ENCODE results near the gene COQ9.

The COQ9 gene

DNA sequence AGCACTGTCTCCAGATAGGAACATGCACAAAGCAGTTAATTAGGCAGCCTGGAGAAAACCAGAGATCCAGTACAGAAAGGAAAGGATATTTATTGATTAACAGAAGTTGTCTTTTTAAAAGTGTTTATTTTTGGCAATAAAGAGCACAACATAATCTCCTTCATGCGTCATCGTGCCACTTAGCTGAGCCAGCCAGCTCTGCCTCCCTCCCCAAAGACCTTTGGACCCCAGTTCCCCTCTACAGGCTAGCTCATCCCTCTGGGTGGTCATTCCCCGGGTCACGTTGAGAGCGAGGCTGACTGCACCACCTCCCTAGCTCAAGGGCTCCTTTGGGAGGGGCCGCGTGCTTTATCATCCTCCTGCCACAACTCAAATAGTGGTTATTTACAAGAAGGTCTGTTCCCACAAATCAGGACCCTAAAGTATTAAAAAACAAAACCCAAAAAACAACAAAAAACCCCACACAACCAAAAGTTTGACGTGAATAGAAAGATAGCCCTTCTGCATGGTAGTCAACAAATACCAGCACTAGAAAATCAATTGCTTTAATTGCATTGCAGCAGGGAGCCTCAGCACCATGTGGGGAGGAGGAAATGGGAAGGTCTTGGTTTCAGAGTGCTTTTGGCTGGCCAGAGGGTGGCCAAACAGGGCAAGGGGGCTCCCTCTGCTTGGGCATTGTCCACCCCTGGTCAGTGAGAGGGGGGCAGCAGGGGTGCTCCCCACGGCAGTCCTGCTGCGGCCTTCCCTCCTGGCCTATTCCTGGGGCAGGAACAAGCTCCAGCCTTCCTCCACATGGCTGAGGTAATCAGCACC, 24.8 kb downstream of the COQ9 start:
- no peak for DNase-seq

DNA sequence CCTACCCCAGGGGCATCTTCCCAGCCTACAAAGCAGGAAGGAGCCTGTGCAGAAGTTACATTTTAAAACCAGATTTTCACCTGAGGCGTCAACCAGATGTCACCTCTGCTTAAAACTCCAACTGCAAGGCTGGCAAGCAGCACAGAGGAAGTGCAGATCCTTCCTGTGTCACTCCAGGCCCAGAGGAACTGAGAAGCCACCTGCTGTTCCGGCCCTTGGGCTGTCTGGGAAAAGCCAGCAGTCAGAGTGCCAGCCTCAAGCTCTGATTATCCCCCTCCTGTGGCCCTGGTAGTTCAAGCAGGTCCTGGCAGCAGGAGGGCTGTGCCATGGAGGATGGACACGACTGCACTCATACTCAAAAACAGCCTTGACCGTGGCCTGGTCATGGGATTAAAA, 25.4 kb downstream of the COQ9 start:
- DNase-seq, result no peak

DNA sequence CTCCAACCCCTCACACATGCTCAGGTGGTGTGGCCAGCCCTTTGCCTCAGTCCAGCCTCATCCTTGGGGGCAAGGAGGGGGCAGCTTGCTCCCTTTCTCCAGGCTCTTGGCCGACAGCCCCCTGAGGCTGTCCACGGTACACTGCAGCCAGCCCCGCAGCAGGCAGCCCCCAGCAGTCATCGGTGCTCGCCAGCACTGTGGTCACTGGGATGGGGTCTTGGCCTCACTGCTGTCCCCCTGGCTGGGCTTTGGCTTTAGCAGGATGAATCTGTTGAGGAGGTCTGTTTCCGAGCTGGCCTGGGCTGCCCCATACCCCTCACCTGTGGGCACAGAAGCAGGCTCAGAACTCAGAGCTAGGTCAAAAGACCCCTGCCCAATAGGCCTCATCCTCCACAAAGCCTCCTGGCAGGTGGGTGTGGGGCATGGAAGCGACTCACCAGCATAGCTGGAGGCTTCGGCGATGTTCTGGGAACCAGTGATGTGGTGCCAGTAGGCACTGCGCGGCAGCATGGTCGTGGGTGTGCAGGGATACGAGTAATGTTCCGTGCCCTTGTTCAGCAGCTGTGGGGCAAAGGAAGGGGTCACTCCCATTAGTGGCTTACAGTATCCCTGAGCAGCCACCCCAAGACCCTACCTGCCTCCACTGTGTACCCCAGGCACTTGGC, 26.0 kb downstream of the COQ9 start:
- peak in 1 of 51 donors; percentile 34 for DNase-seq

DNA sequence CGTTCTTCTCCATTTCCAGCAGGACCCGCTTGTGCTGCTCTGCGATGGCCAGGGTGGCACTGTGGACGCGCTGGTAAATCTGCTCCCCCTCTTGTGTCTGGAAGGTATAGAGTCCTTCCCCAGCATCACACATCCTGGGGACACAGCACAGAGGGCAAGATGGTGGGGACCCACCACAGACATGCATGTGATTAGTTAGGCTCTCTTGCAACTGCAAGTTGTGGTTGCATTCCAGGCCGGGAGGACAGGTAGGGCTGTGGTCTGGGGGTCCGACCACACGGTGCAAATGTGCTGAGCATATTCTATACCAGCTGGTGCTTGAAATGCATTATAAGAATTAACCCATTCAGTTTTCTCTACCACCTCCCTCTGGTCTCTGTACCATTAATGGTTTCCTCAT, 26.6 kb downstream of the COQ9 start:
- no peak for DNase-seq

DNA sequence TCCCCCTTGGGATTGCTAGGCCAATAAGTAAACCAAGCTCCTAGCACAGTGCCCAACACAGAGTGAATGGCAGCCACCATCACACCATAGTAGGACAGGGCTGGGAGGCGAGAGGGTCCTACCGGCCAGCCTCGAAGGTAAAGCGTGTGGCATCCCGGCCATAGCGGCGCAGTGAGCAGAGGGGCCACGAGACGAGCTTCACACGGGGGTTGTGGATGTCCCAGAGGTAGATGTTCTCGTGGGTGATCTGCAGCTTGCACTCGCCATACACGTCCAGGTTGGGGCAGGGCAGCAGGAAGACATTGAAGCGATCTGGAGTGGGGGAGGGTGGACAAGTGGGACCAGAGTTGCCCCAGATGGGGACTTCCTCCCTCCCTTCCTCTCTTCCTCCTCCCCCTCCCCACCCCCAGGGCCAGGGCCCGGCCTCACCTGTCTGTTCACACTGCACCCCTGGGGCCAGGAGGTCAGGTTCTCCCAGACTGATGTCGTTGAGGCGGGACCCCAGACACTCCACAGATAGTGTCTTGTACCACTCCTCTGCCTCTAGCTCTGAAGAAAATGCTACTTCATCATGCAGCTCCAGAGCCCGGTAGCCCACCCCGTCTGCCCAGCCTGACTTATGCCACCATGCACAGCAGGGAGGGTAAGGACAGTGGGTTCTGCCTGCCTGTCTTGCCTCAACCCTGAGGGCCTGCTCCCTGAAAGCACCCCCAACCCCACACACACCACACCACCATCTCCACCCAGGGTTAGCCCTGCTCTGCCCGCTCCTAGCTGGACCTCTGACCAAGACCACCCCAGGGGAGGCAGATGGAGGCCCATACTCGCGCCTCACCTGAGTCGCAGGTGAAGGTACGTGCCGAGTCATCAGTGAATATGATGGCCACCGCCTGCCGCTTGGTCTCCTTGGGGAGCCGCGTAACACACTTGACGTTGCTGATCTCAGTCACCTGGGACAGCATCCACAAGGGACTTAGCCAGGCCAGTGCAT, 27.7 kb downstream of the COQ9 start:
- DNase-seq, result no peak

DNA sequence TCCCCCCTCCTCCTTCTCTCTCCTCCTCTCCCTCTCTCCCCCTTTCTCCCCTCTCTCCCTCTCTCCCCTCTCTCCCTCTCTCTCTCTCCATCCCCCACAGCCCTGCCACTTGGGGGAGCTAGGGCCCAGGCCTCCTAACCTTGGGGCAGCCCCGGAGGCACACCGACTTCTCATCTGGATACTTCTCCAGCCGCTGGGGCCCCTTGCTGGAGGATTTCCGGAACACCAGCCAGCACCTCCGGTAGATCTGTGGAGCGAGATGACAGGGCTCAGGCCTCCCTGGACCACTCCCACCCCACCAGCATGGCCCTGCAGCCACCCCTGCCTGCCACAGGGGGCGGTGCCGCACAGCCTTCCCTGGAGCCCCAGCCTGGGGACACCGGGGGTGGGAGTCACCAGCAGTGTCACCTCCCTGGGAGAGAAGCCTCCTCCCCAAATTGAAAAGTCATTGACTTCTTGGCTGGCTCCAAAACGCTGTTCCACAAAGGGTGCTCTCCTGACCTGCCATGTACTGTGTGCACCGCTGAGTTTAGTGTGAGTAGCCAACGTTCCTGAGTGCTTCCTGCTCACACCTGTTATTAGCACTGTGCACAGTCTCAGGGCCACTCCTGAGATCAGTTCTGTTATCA, 28.5 kb downstream of the COQ9 start:
- DNase-seq, result peak in 5 of 51 donors; percentile 17 to 24 (median 20)

DNA sequence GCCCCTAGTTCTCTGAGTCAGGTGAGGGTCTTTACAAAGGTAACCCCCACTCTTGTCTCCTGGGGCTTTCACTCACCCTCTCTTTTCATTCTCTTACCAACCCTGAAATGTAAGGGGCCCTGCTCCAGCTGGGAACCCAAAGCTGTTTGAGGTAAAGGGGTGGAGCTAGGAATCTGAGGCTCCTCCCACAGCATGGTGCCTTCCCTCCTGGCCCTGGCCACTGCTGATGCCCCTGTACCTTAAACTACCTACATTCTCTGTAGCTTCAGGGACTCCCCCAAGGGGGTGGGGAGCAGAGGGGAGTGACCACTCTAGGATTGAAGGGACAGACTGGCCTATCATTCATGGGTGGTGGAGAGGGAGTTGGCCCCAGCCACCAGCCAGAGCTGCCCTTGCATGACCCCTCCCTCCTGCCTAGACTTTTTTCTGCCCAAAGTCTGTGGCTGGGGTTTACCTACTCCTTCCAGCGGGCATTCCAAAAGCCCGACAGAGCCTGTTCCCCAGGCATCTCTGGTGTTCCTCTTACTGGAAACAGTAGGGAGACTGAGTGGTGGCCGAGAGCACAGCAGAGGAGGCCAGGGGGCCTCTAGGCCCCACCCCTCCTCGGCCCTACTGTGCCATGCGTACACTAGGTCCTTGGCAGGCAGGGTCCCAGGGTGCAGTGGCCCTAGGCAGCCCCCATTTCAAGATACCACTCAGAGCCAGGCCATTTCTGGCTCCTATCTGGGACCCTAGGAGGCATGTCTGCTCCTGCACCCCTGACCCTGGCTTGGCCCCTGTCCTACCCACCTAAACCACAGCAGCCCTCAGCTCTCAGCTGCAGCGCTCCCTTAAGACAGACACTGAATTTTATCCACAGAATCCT, 29.5 kb downstream of the COQ9 start:
- DNase-seq, result no peak

DNA sequence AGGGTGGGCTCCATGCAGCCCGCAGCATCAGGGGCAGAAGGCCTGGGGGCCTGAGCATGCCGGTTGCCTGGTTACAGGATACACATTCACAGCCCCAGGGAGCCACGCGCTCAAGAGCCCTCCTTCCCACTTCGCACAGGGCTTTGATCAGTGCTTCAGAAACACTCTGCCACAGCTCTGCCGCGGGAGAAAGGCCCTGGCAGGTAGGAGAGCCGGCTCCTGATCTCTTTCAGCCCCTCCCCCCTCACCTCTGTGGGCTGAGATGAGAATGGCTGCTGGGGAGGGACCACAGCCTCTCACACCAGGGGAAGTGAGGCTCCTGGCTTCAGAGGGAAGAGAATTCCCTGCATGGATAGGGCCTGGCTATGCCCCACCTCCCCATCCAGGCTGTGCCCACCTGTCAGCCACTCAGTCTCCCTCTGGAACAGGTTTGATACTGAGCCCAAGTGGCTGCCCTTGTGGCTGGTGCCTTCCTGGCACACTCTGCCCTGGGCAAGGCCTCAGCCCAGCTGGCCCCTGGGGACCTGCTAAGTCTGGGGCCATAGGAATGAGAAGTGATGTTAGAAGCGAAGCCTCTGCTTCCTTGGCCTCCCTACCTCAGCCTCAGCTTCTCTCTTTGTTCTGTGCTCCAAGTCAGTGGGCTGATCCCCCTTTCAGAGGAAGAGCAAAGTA, 30.4 kb downstream of the COQ9 start:
- peak in 2 of 51 donors; percentile 20 for DNase-seq

DNA sequence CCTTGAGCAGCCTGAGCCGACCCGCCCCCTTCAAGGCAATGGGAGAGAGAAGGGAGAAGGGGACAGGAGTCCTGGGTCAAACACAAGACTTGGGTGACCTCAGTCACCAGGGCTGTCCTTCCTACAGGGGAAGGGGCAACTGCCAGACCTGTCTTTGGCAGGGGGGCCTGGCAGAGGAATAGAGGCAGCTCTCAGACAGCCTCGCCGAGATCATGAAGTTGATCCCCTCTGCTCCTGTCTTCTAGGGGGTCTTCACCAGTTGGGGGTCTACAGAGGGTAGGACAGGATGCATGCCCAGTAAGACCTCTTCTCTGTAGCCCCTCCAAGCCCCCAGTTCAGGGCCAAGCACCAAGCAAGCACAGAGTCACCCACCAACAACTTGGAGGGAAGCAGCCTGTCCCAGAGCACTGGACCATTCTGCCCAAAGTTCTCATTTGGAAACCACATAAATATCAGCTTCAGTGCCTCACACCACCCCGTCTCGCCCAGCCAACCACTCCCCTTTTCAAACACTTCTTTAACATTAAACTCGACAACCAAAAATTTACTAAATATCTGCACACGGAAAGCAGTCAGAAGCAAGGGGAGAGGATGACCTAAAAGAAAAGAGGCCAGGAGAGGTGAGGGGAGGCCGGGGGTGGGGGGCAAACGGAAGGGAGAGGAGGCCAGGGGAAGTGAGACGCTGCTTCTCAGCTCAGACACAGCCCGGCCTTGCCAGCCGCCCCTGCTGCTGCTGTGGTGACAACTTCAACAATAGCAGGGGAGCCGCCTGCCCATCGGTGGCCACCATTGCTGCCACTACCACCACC, 31.3 kb downstream of the COQ9 start:
- DNase-seq, result peak in 1 of 51 donors; percentile 28

DNA sequence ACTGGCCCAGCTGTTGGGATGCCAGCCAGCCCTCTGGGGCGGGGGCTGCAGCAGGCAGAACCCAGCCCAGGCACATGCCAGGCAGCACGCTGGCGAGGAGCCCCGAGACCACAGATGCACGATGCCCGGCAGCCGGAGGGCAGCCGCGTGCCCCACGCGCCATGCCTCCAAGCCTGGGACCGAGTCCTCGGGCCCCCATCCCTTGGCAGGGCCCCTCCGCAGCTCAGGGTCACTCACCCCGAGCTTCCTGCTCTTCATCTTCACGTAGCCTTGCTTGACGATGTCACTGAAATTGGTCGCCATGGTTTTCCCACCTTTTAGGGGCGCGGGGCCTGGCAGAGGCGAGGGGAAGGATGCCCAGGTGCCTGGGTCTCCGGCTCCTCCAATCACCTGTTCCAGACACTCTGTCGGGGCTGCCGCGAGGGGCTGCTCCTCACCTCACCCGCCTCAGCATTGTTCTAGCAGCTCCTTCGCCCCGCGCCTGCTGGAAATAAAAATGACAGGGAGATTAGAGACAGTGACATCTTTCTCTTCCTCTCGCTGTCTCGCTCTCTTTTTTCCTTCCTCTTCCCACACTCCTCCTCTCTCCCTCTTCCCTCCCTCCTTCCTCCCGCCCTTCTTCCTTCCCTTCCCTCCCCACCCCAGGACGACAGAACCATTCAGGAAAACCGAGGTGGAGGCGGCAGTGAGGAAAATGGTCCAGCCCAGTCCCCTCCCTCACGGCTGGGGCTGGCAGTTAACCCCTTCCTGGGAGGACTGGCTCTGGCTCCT, 32.1 kb downstream of the COQ9 start:
- peak in 25 of 51 donors; percentile 4 to 62 (median 35) for DNase-seq

DNA sequence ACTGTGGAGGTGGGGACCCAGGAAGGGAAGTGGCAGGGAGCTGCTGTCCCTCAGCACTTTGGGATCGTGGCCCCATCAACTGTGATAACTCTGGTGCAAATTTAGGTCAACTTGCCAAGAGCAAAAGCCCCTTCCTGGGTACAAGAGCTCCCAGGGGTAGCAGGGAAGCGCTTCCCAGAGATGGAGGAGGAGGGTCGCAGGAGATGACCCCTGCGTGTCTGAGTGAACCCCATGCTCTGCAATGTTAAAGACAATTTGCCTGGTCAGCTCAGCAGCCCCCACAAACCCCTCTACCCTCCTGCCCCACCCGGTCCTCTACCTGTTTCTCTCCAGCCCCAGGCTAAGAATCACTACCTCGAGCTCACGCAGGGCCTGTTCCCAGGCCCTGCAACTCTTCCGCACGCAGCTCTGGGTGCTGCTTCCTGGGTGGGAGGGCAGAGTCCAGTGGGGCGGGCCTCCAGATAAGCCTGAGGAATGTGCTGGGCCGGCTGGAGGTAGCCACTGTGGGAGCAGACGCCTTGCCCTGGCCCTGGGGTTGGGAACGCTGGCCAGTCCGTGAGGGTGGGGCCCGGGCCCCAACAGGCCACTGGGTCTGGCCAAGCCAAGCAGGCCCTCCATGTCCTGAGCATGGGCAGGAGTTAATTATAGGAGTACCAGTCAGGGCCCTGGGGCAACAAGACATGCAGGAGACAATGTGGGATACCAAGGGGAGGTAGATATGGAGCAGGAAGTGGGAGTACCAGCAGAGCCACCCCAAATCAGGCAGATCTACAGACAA, 32.9 kb downstream of the COQ9 start:
- no peak for DNase-seq

DNA sequence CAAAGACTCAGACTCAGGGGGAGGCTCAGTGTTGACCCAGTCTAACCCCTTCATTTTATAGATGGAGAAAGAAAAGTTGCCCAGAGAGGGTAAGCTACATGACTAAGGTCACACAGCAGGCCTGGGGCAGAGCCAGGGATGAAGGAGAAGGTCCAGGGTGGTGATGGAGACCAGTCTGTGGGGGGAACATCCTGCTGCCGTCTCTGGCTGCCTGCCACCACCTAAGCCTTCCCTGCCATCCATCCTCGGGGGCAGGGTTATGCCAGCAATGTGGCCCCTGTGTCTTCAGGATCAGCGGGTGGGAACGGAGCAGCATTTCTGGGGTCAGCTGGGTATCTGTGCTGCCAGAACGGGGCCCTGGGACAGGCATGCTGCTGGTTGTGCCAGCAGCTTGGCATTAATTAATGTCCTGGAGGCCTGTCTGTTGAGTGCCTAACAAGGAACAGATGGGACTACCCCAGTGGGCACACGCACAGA, 33.5 kb downstream of the COQ9 start:
- no peak for DNase-seq

DNA sequence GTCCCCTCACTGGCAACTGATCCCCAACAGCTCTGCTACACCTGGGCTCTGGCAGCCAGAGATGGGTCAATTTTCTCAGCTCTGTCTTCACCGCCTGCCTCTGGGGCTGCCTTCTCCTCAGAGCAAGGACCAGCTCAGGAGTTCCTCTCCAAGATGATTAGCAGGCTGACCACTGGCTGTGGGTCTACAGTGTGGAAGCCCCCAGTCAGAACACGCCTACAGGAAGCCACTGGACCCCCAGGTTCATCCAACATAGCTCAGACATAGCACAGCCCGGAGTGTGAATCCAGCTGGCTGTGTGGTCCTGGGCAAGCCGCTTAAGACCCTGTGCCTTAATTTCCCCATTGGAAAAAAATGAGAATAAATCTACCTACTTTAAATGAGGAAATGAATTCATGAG, 34.1 kb downstream of the COQ9 start:
- DNase-seq, result no peak

DNA sequence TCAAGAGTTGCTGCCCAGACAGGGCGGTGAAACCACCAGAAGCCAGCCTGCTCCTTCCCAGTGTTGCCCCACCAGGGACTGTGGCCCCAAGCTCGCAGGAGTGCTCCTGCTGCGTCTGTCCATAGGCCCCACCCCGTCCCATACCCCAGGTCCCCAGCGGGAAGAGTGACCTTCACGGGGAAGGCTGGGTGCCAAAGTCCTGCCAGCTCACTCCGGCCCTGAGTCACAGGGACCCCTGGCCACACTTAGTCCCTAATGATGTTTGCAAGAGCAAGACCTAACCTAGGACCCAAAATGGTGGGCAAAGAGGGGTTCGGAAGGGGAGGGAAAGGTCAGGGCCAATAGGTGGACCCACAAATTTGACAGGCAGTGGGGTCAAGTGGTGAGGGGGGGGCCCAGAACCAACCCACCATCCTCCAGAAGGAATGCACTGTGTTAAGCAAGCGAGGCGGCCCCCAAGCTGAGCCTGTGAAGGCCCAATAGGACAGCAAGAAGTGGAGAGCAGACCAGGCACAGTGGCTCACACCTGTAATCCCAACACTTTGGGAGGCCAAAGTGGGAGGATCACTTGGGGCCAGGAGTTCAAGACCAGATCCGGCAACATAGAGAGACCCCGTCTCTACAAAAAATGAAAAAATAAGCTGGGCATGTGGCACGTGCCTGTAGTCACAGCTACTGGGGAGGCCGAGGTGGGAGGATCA, 35.7 kb downstream of the COQ9 start:
- no peak for DNase-seq

DNA sequence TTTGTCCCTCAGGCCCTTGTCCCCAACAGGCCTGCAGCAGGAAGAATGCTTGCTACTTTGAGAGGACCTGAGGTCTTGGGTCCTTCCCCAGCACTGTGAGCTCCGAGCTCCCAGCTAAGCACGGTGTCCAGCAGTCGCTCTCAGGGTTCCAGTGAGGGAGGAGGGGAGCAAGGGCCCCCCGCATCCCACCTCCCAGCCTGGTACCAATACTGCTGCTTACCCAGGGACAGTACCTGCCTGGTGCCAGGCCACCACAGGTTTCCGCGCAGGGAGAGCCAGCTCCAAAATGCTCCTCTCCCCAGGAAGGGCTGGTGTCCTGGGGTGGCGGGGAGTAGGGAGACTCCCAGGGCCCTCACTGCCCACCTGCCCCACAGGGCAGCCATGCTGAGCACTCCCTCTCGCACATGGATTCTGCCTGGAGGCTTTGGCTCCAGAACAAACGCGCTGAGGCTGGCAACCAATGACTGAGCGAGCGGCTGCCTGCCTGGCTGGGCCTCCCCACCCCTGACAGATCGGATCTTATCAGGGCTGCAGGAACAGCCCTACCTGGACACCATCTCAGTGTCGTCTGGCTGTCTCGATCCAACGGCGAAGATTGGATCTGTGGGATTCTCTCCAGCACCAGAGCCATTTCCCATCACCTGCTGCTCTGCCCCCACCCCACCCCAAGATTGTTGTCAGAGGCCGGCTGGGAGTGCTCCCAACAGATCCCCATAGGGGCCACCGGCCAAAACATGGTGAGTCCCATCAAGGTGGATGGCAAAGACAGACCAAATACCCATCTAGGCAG, 36.6 kb downstream of the COQ9 start:
- peak in 1 of 51 donors; percentile 21 for DNase-seq
